Activated CD4-positive, alpha-beta T cell treated with anti-CD3 and anti-CD28 coated beads, Interleukin-2, Interleukin-4, amounts not matched to agents 100 ng/mL and 50 ng/mL, durations not matched to agents 16 hours and 8 hours (primary cell): ENCODE measurements around the gene HBP1.
"Not testable (repeated sequence)": the region's sequence is repeated elsewhere in the genome, so short reads cannot be mapped to it uniquely, and the experiment has no call there.

Experiments used
- DNase-seq: peaks from one replicate; pipeline ENCODE4 v3.0.0-alpha.2; 2020; ENCODE audit warnings: low spot score

HBP1 gene

GRCh38 chr7:107228291-107228690 lies 59.5 kb downstream of the HBP1 start:
- no peak for DNase-seq

GRCh38 chr7:107230334-107230733 lies 61.5 kb downstream of the HBP1 start:
- DNase-seq = no peak

GRCh38 chr7:107232568-107233090 lies 63.8 kb downstream of the HBP1 start:
- no peak for DNase-seq

- DNase-seq = no peak
These were observed 64.4 kb downstream of the HBP1 start for GRCh38 chr7:107233174-107233573.

GRCh38 chr7:107233981-107234380 lies 65.2 kb downstream of the HBP1 start:
- no peak for DNase-seq

- DNase-seq = no peak
These were observed 65.6 kb downstream of the HBP1 start for GRCh38 chr7:107234436-107234835.

GRCh38 chr7:107236862-107237261 lies 68.1 kb downstream of the HBP1 start:
- DNase-seq = no peak

GRCh38 chr7:107237451-107237850 lies 68.6 kb downstream of the HBP1 start:
- no peak for DNase-seq

GRCh38 chr7:107242267-107242666 lies 73.5 kb downstream of the HBP1 start:
- DNase-seq = no peak

- DNase-seq = no peak
These were observed 75.8 kb downstream of the HBP1 start for GRCh38 chr7:107244613-107245012.

- not testable (repeated sequence) for DNase-seq
These were observed 78.0 kb downstream of the HBP1 start for GRCh38 chr7:107246836-107247235.

- DNase-seq = no peak
These were observed 79.9 kb downstream of the HBP1 start for GRCh38 chr7:107248551-107249316.

- no peak for DNase-seq
These were observed 83.2 kb downstream of the HBP1 start for GRCh38 chr7:107251963-107252362.
